ENCODE data around the gene TBXAS1.
"Not testable (repeated sequence)": the region's sequence is repeated elsewhere in the genome, so short reads cannot be mapped to it uniquely, and the experiment has no call there.

DNA sequence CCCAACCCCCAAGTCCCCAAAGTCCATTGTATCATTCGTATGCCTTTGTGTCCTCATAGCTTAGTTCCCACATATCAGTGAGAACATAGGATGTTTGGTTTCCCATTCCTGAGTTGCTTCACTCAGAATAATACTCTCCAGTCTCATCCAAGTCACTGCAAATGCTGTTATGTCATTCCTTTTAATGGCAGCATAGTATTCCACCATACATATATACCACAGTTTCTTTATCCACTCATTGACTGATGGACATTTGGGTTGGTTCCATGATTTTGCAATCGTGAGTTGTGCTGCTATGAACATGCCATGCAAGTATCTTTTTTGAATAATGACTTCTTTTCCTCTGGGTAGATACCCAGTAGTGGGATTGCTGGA is 74.0 kb downstream of the TBXAS1 start:
- TF ChIP-seq CTCF (IDR thresholded peaks at IDR 0.05); ZFX (IDR thresholded peaks at IDR 0.05; ENCODE audit: borderline replicate concordance): not testable (repeated sequence)

Measured in 22Rv1 (cell line).